Panc1 (cell line): ENCODE data around the gene RALGPS1. TPM values are rescaled to one million over a fixed set of nuclear protein-coding genes. Genes with fewer than 3 reads are reported as not detected.

Experiments used
- ATAC-seq: fragments of 200-7000 bp; cut with Tn5 transposase; 2 replicates; pipeline ENCODE4 v1.9.1; 2020; ENCODE audit warnings: mild to moderate bottlenecking, moderate library complexity
- BruUV-seq: library from RNA; stranded (reverse); fragments of 400-500 nt; replicated peaks from 2 replicates; lab custom pipeline; 2021; lab: Mats Ljungman, UMichigan
- CTCF ChIA-PET: fragments of 300-600 bp; sonication (Branson Sonifier 250); formaldehyde crosslinking; loops from one replicate; lab custom pipeline; 2022; ENCODE audit warnings: antibody characterized with exemption; lab: Charles Lee
- POLR2A ChIA-PET: fragments of 300-600 bp; sonication (Branson Sonifier 250); formaldehyde crosslinking; loops from one replicate; lab custom pipeline; 2022; ENCODE audit warnings: antibody characterized with exemption; lab: Charles Lee
- DNase-seq: peaks from one replicate; pipeline ENCODE4 v3.0.0-alpha.2; 2010; ENCODE audit warnings: low read depth, low spot score
- H3K27ac ChIP-seq: 2 replicates; pipeline ENCODE4 v1.5.1; 2011; ENCODE audit warnings: mild to moderate bottlenecking, low read length, inconsistent platforms
- H3K27me3 ChIP-seq: fragments of 200-500 bp; sonication (Bioruptor generic); 2 replicates; pipeline ENCODE4 v1.6.0; 2014; ENCODE audit warnings: low read length, inconsistent platforms; ENCODE audit not compliant: control insufficient read depth, insufficient read depth
- H3K36me3 ChIP-seq: fragments of 200-500 bp; sonication (Bioruptor generic); 2 replicates; pipeline ENCODE4 v1.5.1; 2014; ENCODE audit warnings: inconsistent platforms, mild to moderate bottlenecking, low read length, moderate library complexity; ENCODE audit not compliant: control insufficient read depth, insufficient read depth
- H3K4me1 ChIP-seq: 2 replicates; pipeline ENCODE4 v1.5.1; 2011; ENCODE audit warnings: inconsistent platforms, mild to moderate bottlenecking, low read length, moderate library complexity; ENCODE audit not compliant: control insufficient read depth, insufficient read depth
- H3K4me3 ChIP-seq, 2 experiments: 2 replicates each; pipeline ENCODE4 v1.5.1; 2011 to 2012; ENCODE audit warnings: low read depth in 2 of 2, low read length in 2 of 2, mild to moderate bottlenecking in 2 of 2, inconsistent platforms in 1 of 2, moderate library complexity in 1 of 2
- H3K9me3 ChIP-seq: fragments of 200-500 bp; sonication (Bioruptor generic); 2 replicates; pipeline ENCODE4 v1.5.1; 2014; ENCODE audit warnings: low read depth, mild to moderate bottlenecking, inconsistent platforms, low read length, moderate library complexity; ENCODE audit not compliant: control insufficient read depth, insufficient read depth
- CTCF ChIP-seq: fragments of 450-650 bp; IDR thresholded peaks from 2 replicates; pipeline ENCODE4 v1.5.1; 2017; ENCODE audit warnings: mild to moderate bottlenecking
- POLR2AphosphoS5 ChIP-seq: IDR thresholded peaks from 2 replicates; pipeline ENCODE4 v1.6.1; 2012; ENCODE audit warnings: mild to moderate bottlenecking, low read depth, low read length, moderate library complexity
- REST ChIP-seq, 2 experiments: IDR thresholded peaks; 2 replicates each; pipeline ENCODE4 v1.6.1; 2011 to 2012; ENCODE audit warnings: low read depth in 2 of 2, control low read depth in 1 of 2, low read length in 1 of 2, mild to moderate bottlenecking in 1 of 2, moderate library complexity in 1 of 2; ENCODE audit not compliant: insufficient read depth in 1 of 2
- SIN3A ChIP-seq: IDR thresholded peaks from 2 replicates; pipeline ENCODE4 v1.6.1; 2012; ENCODE audit warnings: low read depth, mild to moderate bottlenecking, low read length, moderate library complexity, borderline replicate concordance; ENCODE audit not compliant: insufficient read depth
- TCF7L2 ChIP-seq: IDR thresholded peaks from 2 replicates; pipeline ENCODE4 v1.6.1; 2011; ENCODE audit warnings: mild to moderate bottlenecking, low read depth, low read length, inconsistent platforms
- in situ Hi-C: cut with HindIII; loops from 2 replicates; pipeline ENCODE4 v1.10.0; 2016; ENCODE audit warnings: low sequenced_read_pairs, low pct_unique_long_range_greater_than_20kb
- intact Hi-C: fragments of 100-400 bp; cut with micrococcal nuclease; formaldehyde crosslinking; loops from one replicate; pipeline ENCODE4 v1.10.0; 2022; ENCODE audit not compliant: unreplicated experiment
- total RNA-seq: library from RNA; stranded (reverse); gene quantifications from one replicate; pipeline ENCODE4 v1.2.1, GENCODE V29; 2021; ENCODE audit not compliant: unreplicated experiment

Gene RALGPS1
- total RNA-seq, 1 experiment from 2014 or later, result 7.2 TPM

- POLR2A ChIA-PET, result no interaction called here
- TF ChIP-seq SIN3A (no peak), CTCF (no peak), TCF7L2 (no peak), REST (IDR thresholded peaks at IDR 0.05; ENCODE audit: insufficient read depth in 1 of 2, low read depth in 2 of 2, low read length in 1 of 2) (no peak)
- H3K36me3 ChIP-seq, result no peaks in the 10 kb centered on the region
- no peak overlapping the region for H3K4me3 ChIP-seq
- CTCF ChIA-PET, result no interaction called here
- no peaks in the 10 kb centered on the region for H3K9me3 ChIP-seq
- no peaks in the 10 kb centered on the region for H3K27me3 ChIP-seq
- no TSS peak for BruUV-seq
- DNase-seq (no peak), ATAC-seq (no peak)
- in situ Hi-C loops, result no loop called here
- intact Hi-C loops, result loop anchor here (5.0 kb wide), 1 partner anchor 135 kb away; no protein-coding TSS in a partner anchor
- no peaks in the 10 kb centered on the region for H3K4me1 ChIP-seq
- no peak overlapping the region for H3K27ac ChIP-seq
Measured at GRCh38 chr9:127212453-127212852, 297.9 kb downstream of the RALGPS1 start.

- Histone ChIP-seq H3K27me3 (no peaks in the 10 kb centered on the region), H3K9me3 (no peaks in the 10 kb centered on the region), H3K4me1 (no peaks in the 10 kb centered on the region), H3K36me3 (no peaks in the 10 kb centered on the region), H3K4me3 (no peak overlapping the region), H3K27ac (no peak overlapping the region)
- intact Hi-C loops (loop anchor here (5.0 kb wide), 1 partner anchor 133 kb away; no protein-coding TSS in a partner anchor), in situ Hi-C loops (no loop called here)
- POLR2A ChIA-PET, result no interaction called here
- no peak for DNase-seq
- BruUV-seq, result no TSS peak
- ATAC-seq, result no peak
- CTCF ChIA-PET, result no interaction called here
- no peak for TF ChIP-seq TCF7L2
- no peak for TF ChIP-seq REST (IDR thresholded peaks at IDR 0.05; ENCODE audit: insufficient read depth in 1 of 2, low read depth in 2 of 2, low read length in 1 of 2)
- no peak for TF ChIP-seq POLR2AphosphoS5
- TF ChIP-seq CTCF, result no peak
- no peak for TF ChIP-seq SIN3A
Measured at GRCh38 chr9:127213859-127214258, 299.3 kb downstream of the RALGPS1 start.
